GM19328 (cell line): ENCODE results near the gene KCMF1.

Experiments
- ATAC-seq: cut with Tn5 transposase; IDR thresholded peaks from one replicate; pipeline ENCODE4 v1.9.1; 2021; ENCODE audit warnings: mild to moderate bottlenecking, moderate library complexity; ENCODE audit not compliant: unreplicated experiment

Gene KCMF1

DNA sequence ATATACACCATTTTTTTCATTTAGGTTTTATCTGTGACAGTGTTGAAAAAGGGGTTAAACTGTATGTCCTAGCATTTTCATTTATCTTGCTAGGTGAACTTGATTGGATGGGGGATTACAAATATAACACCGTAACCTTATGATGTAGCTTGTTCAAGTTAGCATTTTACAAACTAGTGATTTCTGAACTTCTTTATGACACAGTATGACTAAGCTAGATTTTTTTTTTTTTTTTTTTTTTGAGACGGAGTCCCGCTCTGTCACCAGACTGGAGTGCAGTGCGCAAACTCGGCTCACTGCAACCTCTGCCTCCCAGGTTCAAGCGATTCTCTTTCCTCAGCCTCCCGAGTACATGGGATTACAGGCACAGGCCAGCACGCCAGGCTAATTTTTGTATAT, 47.1 kb downstream of the KCMF1 start:
- no peak for ATAC-seq

DNA sequence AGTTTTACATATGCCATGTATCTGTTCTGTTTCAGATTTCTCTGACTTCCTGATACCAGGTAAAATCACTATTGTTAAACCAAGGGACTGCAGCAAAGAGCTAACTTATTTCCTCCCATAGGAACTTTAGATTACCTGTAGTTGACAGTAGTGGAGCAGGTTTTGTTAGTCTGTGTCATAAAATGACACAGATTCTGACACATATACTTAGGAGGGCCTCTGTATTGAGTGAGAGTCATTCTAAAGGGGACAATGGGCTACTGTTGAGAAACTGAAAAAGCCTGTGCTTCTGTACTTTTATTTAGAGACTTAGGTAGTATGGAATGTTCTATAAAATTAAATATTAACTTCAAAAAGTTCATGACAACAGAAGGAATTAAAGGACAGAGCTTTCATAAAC, 48.2 kb downstream of the KCMF1 start:
- no peak for ATAC-seq

DNA sequence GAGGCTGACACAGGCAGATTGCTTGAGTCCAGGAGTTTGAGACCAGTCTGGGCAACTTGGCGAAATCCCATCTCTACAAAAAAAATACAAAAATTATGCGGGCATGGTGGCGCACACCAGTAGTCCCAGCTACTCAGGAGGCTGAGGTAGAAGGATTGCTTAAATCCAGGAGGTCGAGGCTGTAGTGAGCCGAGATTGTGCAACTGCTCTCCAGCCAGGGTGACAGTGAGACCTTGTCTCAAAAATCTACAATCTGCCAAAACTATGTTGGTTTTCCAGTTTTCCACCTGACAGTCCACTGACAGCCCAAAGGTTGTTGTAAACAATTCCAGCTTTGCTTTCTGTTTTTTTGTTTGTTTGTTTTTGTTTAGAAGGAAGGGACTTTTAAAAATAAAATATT, 51.3 kb downstream of the KCMF1 start:
- no peak for ATAC-seq

DNA sequence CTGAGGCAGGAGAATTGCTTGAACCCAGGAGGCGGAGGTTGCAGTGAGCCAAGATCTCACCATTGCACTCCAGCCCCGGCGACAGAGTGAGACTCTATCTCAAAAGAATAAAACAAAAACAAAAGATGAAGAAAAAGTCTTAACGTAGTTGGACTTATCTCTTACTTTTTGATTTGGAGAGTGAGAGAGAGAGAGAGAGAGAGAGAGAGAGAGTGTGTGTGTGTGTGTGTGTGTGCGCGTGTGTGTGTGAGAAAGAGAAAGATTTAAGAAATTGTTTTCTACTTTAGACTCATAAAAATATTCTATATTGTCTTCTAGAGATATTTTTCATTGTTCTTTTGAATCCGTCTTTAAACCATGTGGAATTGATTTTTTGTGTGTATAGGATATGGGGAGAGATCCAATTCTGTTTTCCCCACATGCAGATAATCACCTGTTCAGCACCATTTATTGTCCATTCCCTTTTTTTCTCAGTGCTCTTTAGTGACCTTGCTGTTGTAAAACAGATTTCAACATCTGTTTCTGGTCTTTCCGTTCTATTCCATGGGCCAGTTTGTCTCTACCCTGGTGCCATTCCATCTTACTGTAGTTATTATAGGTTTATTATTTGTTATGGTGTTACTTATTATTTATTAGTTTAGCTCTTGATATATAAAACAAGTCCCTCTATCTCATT, 53.5 kb downstream of the KCMF1 start:
- ATAC-seq = no peak

DNA sequence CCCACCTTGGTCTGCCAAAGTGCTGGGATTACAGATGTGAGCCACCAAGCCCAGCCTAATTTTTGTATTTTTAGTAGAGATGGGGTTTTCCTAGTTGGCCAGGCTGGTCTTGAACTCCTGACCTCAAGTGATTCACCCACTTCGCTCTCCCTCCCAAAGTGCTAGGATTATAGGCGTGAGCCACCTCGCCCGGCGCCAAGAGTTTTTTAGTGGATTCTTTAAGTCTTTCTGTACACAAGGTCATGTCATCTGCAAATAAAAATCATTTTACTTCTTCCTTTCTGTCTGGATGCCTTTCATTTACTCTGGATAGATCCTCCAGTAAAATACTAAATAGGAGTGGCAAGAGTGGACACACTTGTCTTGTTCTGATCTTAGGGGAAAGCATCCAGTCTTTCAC, 61.7 kb downstream of the KCMF1 start:
- no peak for ATAC-seq

DNA sequence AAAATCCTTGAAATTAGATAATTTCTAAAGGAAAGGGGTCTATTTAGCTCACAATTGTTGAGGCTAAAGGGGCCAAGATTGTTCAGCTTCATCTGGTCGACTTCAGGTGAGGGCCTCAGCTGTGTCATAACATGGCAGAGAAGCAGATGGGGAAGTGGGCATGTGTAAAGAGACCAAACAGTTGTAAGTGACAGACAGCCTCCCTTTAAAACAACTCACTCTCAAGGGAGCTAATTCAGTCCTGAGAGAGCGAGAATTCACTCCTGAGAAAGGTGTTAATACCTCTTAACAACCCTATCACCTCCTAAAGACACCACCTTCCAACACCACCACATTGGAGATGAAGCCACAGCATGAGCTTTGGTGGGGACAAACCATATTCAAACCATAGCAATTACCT, 62.4 kb downstream of the KCMF1 start:
- no peak for ATAC-seq

DNA sequence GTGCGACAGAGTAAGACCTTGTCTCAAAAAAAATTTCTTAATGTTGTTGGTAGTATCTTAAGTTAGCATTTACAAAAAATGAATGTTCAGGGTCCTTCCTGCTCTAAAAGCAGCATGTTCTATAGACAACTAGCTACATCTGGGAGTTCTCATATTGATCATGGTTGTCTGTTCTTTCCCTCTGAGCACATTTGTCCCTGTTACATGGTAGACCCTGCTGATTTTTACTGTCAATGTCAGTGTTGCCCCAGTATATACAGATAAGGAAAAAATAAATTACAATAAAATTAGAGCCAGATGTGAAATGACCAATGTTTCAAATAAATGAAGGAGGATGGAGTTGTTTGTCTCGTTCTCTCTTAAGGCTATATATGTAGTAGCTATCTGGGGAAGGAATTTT, 63.2 kb downstream of the KCMF1 start:
- ATAC-seq = no peak

DNA sequence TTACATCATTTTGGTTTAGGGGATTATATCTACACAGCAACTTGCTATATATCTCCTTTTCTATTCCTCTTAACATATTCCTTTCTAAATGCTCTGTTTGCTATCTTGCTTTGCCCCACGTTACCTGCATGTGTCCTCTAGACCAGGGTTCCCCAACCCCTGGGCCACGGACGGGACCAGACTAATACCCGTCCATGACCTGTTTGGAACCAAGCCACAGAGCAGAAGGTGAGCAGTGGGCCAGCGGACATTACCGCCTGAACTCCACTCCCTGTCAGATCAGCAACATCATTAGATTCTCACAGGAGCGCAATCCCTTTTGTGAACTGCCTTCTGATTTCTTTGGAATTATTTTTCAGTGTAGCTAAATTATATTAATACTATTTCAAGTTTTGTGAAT, 66.7 kb downstream of the KCMF1 start:
- no peak for ATAC-seq

DNA sequence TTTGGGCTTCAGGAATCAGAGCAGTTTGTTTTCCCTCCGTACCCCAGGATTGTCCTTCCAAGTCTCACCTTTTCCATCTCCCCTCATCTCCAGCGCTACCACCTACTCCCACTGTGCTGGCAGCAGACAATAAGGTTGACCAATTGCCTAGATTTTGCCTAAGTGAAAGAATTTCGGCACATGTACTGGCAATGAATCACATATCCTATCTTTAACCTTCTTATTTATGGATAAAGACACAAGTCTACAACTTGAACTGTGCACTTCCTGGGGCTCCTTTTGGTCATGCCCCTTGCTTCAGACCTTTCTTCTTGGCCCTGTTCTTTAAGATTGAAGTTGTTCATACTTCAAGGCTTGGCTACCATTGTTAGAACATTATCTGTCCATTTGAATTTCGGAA, 71.4 kb downstream of the KCMF1 start:
- ATAC-seq = no peak

DNA sequence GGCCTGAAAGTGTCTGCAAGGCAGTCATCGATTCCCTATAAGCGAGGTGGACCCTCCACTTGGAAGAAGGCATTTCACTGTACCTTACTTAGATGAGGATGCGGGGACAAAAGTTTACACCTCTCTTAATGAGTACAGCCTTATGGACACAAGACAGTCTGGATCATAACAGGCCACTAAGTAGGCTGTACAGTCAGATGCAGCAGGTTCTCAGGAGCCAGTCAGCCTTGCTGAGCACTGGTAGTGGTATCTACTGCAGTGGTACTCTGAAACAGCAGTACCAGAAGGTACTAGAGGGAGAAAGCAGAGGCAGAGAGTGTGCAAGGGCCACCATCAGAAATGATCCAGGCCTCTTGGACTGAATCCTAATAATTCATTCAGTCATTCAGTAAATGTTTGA, 77.6 kb downstream of the KCMF1 start:
- no peak for ATAC-seq

DNA sequence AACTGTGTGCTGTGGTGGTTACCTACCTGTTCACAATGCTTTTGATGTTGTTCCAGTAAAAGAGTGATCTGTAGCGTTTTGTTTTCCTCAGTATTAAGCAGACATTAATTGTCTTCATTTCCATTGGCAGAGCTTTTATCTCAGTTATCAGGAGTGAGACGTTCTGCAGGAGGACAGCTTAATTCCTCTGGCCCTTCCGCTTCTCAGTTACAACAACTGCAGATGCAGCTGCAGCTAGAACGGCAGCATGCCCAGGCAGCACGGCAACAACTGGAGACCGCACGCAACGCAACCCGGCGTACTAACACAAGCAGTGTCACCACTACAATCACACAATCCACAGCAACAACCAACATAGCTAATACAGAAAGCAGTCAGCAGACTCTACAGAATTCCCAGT, 78.3 kb downstream of the KCMF1 start:
- ATAC-seq = no peak

DNA sequence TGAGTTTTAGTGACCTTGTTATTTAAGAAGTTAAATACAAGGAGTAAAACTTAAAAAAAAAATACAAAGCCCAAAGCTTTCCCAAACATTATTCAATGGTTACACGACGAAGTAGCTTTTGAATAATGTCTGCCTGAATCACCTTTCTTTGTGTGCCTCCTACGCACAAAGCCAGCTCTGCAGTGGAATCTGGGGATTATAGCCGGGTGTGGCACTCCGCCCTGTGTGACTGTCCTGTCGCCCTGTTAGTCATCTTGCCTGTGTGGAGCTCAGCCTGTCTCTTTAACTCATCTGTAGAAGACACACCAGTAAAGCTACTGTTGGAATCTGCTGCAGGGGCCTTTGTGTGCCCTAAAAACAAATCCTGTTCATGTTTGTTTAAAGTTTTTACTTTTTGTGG, 82.8 kb downstream of the KCMF1 start:
- ATAC-seq = no peak

DNA sequence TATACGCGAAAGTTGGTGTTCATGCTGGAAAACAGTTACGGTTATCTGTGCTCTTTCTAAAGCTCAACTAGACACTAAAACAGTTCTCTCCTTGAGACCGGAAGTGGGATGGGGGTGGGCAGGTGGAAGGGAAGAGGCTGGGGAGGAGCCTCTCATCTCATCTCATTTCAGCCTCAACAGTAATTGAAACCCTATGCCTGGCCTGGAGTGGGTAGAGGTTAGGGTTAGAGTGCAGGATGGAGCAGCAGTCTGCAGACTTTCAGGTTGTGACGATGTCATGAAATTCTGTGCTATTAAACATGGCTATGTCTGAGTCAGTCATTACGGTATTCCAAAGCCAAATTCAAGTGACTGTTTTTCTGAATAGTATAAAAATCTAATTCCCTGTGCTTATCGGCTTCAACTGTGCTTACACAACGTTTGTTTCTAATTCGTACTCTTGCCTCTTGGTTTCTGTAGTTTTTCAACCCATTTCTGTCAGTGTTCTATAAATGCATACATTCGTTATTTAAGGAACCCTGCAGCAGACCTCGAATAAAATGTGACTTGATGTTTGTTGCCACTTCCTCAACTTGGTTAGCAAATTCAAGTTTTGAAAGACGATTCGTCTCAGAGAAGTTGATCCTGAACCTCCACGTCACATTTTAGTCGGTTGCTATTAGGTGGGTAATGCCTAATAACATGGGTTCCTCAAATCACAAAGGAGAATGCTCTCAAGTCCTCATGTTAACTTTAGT, 86.4 kb downstream of the KCMF1 start:
- ATAC-seq = no peak

DNA sequence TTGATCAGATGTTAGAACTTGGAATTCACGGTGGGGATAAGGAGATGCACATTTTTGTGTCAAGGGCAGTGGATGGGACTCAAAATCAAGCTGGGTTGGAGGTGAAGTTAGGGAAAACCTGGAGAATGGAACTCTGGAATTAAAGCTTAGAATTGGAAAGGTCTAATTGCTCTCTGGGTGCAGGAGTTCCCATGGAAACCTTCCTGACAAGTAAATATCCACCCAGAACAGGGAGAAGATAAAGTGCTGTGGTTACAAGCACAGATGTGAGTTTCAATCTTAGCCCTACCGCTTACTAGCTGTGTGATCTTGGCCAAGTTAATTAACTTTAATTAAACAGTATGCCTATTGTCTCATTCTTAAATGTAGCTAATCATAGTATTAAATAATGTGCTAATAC, 90.9 kb downstream of the KCMF1 start:
- ATAC-seq = no peak

DNA sequence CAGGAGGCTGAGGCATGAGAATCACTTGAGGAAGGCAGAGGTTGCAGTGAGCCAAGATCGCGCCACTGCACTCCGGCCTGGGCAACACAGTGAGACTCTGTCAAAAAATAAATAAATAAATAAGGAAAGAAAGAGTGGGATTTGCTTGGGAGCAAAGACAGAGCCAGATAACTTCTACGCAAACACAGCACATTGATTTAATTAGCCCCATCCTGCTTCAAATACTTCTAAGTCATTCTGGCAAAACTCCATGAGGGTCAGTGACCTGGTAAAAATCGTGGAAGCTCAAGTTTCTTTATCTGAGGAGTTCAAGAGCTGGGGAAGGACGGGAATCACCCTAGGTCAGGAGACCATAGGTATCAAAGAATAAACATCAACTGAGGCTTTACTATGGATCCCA, 91.6 kb downstream of the KCMF1 start:
- no peak for ATAC-seq

DNA sequence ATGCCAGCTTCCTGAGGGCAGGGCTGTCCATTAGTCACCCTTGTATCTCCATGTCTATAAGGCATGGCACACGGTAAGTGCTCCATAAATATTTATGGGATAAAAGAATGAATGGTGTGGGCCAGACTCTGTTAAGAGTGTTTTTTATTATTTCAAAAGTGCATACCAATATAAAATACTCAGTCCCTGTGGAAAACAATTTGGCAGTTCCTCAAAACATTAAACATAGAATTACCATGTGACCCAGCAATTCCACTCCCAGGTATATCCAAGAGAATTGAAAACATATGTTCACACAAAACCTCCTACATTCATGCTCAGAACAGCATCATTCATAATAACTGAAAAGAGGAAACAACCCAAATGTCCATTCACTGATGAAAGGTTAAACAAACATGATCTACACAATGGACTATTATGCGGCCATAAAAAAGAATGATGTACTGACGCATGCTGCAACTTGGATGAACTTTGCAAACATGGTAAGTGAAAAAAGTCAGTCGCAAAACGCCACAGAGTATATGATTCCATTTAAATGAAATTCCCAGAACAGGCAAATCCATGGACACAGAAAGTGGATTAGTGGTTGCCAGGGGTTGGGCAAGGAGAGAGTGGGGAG, 93.1 kb downstream of the KCMF1 start:
- no peak for ATAC-seq

DNA sequence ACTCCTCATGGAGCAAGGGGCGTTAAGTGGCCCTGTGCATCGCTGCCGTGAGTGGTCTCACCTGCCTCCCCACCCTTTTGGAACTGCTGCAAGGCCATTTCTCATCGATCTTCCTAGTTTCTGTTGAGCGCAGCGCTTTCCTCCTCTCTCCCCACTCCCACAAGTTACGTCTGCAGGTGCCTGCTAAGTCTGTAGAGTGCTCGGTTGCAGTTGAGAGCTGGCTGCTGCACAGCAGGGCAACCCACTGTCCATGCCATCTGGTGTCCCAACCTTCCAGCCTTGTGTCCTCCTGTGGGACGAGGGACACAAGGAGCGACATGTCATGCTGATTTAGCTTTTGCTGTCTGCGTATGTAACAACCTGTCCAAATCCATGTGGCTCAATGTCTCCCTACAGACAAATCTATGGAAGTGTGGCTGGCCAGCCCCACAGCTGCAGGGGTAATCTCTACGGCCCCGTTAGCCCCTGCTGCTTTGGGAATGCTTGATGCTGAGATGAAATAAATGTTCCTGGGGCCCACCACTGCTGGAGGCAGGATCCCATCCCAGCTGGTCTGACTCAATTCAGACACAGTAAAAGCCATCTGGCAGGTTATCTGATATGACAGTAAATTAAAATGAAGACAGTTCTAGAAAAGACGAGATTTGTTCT, 94.1 kb downstream of the KCMF1 start:
- no peak for ATAC-seq

DNA sequence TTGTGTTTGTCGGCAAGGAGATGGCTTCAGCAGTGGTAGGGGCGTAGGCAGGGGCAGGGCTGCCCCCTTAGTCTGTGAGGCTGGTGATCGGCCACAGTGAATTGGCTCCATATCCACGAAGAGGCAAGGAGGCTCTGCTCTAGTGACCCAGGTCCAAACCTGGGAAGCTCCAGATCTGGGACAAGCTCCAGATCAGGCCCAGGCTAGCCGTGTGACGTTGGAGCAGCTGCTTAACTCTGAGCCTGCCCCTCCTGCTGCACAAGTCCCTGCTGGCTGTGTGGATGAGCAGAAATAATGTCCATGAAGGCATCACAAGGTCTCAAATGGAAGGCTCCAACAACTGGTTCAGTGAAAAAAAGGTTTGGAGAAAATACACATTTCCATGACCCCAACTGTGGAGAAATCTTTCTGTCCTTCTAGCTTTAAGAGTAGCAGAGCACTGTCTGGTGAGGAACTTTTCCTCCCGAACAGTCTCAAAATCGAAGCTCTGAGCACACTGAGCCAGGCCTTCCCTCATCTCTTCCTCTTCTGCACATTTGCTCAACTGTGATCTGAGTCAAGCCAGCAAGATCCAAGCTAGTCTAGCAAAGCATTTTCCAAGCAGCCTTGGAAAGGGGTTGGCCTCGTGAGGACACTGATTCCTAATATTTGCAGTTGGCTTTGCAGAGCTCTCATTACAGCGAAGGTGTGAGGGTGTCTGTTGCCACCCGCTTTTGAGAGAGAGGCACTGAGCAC, 95.2 kb downstream of the KCMF1 start:
- ATAC-seq = no peak

DNA sequence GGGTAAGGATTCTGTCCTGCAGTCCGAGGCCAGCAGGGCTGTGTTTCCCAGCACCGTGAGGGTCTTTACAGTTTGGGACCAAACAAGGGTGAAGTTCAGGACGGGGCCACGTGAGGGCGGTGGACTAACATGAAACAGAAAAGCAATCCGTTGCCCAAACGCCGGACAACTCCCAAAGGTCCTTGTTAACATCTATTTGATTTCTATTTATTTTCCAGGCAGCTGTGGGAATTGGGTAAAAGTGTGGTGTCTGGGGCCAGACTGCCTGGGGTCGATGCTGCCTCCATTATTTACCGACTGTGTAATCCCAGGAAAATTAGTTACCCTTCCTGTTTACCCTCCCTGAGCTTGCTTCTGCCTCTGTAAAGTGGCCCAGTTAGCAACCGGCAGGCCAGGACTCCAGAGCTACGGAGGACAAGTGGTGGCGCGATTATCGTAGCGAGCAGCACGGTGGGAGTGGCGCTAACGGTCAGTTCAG, 96.0 kb downstream of the KCMF1 start:
- ATAC-seq = no peak

DNA sequence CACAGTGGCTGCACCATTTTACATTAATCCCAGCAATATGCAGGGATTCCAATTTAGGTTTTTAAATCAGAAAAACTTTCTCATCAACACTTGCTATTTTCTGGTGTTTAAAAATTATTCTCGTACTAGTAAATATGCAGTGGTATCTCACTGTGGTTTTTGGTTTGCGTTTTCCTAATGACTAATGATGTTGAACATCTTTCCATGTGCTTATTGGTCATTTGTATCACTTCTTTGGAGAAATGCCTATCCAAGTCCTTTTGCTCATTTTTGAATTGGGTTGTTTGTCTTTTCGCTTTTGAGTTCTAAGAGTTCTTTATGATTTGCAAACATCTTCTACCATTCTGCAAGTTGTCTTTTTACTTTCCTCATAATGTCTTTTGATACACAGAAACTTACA, 100.1 kb downstream of the KCMF1 start:
- ATAC-seq = no peak

DNA sequence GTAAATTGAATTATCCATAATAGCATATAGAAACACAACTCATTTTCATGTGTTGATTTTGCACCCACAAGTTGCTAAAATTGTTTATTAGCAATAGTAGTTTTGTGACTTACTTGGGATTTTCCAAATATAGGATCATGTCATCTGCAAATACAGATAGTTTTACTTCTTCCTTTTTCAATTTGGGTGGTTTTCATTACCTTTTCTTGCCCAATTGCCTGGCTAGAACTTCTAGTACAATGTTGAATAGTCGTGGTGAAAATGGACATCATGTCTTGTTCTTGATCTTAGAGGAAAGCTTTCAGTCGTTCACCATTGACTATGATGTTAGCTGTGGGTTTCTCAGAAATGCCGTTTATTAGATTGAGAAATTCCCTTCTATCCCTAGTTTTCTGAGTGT, 102.1 kb downstream of the KCMF1 start:
- no peak for ATAC-seq
